HG03575 (cell line): Measurements from ENCODE around the gene ABCG5.

Source experiments
- ATAC-seq: cut with Tn5 transposase; IDR thresholded peaks from one replicate; pipeline ENCODE4 v1.9.1; 2021; ENCODE audit not compliant: unreplicated experiment, insufficient number of reproducible peaks, low FRiP score; ENCODE audit errors: extremely low read depth

Gene ABCG5

DNA sequence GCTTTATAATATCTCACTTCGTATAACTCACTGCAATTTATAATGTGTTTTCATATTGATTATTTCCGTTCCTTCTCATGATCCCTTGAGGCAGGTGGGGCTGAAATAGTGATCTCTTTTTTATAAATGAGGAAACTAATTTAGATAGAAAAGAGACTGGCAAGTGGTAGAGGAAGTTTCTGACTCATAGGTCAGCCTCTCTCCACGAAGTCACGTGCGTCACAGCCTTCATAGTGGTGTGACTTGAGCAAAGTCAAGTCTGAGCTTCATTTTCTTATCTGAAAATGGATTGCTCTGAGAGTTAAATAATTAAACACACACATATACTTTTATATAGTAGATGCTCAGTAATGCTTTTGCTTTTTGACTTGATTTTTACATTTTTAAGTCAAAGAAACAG, 19.9 kb downstream of the ABCG5 start:
- ATAC-seq, result no peak

DNA sequence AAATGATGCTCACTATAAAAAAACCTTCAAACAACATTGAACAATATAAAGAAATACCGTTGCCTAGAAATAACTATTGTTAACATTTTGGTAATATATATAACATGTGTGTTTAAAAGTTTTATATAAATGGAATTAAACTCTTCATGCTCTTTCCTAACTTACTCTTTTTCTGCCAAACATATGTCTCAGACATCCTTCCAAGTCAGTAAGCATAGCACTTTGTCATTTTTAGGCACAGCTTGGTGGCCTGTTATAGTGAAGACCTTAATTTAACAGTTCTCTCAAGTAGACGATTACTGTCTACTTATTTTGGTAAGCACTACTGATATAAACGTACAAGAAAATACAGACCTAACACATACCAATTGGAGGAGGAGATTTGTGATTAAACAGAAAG, 23.9 kb downstream of the ABCG5 start:
- ATAC-seq, result no peak

DNA sequence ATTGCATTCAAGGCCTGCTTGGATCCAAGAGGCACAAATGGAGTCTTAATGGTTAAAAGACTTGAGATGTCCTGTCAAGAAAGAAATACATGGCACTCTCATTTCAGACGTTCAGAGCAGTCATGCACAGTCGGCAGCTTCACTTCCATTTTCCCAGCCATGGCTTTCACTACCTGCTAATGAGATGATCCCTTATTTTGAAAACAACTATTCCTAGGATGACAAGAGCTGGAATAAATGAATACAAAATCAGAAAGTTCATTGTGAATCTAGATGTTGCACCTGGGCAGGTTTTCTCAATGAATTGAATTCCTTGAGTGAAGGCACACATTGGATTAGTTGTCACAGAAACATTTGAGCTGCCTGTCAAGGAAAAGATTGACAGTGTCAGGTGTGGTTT, 25.7 kb downstream of the ABCG5 start:
- no peak for ATAC-seq

DNA sequence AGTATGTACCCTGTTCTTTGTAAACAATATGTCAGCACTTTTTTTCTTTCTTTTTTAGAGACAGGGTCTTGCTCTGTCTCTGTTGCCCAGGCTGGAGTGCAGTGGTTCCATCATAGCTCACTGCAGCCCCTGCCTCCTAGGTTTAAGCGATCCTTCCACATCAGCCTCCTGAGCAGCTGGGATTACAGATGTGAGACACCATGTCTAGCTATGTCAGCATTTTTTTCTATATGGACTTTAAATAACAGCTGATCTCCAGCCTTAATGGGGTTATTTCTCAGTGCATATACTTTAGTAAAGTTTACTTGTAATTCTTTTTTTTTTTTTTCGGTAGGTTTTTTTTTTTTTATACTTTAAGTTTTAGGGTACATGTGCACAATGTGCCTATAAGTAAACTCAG, 26.6 kb downstream of the ABCG5 start:
- no peak for ATAC-seq

DNA sequence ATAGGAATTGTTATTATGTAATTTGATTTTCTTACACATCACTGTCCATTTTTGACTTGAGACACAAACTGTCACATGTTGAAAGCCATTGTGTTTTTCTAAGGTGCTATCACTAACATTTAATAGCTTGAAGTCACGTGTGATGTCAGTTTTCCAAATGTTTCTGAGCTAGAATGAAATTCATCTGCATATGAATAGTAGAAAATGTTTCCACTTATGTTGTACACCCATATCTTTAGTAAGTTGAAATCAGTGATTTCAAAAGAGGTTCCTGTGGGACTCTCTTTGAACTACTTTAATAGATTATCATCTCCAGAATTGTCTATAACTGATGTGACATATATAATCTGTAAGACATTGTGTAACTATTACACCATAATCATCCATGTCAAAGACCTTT, 27.8 kb downstream of the ABCG5 start:
- ATAC-seq, result no peak

DNA sequence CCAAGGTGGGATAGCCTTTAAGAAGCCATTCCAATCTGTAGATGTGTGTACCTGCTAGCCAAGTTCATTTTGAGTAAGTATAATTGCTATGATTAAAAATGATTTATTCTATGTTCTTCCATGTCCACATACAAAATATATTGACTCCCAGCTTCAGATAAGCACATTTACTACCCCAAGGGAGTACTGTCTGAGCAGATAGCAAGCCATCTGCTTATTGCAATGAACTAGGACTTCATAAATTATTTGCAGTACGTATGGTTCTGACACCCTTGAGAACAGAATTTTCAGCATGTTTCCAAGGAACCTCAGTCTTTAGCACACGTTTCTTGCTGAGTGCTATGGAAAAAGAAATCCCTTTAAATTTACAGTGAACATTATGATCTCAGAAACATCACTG, 28.2 kb downstream of the ABCG5 start:
- no peak for ATAC-seq

DNA sequence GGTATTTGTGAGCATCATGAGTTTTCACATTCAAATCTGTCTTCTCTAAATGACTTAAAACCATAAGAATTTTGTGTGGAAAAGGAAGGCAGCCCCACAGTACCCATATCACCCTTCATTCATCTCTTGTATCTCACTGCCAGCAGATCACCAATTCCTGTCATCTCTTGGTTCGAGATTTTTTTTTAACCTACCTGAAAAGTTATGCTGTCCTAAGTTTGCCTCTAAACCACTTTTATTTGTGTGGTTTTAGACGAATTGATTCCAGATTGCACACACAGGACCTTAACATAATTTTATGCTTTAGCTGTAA, 32.0 kb downstream of the ABCG5 start:
- ATAC-seq, result no peak

DNA sequence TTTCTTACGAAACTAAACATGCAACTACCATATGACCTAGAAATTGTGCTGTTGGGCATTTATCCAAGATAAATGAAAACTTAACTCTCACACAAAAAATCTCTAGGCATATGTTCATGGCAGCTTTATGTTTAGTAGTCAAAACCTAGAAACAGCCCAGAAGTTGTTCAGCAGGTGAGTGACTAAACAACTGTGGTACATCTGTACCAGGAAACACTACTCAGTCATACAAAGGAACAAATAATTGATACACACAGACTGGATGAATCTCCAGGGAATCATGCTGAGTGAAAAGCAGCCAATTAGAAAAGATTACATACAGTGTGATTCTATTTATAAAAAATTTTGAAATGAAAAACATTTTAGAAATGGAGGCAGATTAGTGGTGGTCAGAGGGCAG, 35.5 kb downstream of the ABCG5 start:
- ATAC-seq, result no peak

DNA sequence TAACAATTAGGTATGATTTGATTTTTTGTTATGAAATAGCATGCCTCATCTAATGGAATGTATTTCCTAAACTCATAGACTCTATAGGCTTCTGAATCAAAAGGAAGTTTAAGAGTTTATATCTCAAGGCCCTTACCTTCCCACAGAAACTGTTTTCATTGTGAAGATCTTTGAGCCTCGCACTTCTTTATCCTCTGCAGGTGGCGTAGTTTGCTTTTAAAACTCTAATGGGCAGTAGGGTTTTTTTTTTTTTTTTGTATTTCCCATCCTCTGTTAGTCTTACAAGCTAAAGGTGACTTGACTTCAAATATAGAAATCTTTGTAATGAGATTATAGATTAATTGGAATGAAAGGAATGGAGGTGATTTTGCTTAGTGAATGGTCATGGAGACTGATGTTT, 36.5 kb downstream of the ABCG5 start:
- ATAC-seq, result no peak

DNA sequence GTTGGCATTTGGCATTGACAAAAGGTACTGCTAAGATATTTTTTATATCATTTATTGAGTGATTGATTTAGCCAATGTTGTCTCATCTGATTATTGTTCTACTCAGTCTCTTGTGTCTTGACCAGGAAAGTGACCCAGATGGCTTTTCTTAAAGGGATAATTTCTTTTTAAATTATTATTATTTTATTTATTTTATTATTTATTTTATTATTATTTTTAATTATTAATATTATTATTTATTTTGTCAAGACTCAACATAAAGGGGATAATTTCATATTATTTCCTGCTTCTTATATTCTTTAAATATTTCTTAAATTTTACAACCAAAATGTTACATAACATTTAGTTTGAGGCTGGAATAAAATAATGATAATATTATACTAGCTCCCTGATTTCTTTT, 37.7 kb downstream of the ABCG5 start:
- no peak for ATAC-seq

DNA sequence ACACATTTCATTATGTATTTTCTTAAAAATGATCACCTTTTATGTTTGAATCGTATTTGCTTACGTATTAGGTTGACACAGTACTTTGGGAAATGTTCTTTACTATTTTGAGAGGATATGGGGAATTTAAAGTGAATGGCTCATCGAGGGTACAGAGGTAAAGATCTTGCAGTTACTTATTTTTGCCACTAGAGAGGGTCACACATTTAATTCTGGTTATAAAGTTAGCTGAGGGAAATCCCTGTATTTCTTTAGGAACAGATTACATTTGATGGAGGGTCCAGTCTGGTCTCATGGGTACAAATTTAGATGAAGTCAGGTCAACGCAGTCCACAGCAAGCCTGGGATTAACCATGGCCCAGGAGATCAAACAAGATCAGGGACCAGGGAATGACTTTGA, 40.3 kb downstream of the ABCG5 start:
- no peak for ATAC-seq

DNA sequence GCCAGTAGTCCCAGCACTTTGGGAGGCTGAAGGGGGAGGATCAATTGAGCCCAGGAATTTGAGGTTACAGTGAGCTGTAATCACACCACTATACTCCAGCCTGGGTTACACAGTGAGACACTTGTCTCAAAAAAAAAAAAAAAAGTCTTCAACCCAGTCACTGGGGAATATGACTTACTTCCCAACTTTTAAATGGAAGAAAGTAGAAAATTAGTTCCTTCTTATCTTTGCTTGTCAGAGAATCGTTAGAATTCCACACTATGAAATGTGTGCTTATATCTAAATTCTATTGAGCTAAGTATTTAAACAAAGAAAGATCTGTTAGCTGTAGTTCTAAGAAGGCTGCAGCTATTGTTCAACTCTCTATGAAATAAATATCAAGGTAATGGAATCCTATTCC, 42.4 kb downstream of the ABCG5 start:
- no peak for ATAC-seq

DNA sequence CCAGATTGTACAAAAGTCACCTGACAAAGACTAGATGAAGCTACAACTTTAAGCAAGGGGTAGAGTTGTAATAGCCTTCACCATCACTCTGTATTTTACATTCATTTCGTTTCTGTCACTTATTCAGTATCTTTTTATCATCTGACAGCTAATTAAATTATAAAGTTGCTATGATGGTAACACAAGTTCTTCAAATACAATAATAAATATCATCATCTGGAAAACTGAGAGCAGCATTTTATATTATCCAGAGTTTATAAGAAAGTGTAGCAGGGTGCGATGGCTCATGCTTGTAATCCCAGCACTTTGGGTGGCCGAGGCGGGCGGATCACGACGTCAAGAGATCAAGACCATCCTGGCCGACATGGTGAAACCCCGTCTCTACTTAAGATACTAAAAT, 43.7 kb downstream of the ABCG5 start:
- ATAC-seq, result no peak

DNA sequence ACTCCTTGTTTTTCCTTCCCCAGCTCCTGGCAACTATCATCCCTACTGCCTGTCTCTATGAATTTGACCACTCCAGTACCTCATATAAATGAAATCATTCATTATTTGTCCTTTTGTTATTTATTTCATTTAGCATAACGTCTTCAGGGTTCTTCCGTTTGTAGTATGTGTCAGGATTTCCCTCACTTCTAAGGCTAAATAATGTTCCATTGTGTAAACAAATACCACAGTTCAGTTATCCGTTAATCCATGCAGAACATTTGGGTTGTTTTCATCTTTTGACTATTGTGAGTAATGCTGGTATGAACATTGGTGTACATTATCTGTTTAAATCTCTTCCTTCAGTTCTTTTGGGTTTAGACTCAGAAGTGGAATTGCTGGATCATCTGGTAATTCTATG, 46.0 kb downstream of the ABCG5 start:
- no peak for ATAC-seq

DNA sequence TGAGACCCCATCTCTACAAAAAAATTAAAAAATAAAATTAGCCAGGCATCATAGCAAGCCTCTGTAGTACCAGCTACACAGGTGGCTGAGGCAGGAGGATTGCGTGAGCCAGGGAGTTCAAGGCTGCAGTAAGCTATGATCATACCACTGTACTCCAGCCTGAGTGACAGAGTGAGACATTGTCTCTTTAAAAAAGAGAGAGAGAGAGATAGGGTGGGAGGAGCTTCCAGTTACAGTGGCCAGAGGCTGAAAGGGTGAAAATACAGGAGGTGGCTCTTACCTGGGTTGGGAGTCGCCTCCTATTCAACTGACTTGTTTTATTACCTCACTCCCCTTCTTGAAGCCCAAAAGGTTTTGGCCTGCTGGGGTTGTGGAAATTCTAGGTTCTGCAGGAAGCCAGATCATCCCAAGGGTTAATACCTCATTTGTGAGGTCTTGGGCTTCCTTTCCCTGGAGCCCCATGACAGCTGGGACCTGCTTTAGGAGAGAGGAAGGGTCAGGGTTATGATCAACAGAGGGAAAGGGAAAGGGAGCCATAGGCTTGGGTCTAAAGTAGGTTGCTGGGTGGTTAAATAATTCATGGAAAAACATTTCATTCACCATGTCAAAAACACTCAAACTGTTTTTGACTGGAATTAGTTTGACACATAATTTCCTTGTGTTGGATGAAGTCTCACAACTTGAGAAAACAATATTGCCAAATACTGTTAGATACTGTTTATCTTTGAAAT, 47.4 kb downstream of the ABCG5 start:
- no peak for ATAC-seq

DNA sequence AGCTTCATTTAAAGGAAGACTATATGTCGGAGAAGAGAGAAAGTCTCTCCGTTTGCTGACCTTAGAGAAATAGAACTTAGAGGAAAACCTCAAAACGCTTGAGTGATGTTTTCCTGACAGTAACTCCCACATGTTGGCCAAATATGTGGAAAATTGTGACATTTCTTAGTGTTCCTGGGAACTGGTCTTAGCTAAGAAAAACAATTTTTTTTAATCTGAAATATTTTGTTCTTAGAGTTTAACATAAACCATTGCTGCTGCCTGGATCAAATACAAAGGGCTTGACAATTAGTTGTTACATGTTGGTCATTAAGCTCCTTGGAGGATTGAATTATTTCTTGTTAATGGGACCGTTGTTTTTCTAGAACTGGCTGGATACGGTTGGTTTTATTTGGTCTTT, 48.5 kb downstream of the ABCG5 start:
- ATAC-seq, result no peak

DNA sequence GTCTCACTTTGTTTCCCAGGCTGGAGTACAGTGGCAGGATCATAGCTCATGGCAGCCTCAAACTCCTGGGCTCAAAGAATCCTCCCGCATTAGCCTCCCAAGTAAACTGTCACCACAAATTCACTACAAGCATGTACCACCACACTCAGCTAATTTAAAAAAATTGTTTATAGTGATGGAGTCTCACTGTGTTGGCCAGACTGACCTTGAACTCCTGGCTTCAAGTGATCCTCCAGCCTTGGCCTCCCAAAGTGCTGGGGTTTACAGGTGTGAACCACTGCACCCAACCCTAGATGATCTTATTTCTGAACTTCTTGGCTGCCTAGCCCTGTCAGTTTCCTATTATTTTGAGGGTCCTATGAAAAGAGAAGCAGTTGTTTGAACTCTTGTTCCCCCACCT, 50.0 kb downstream of the ABCG5 start:
- no peak for ATAC-seq

DNA sequence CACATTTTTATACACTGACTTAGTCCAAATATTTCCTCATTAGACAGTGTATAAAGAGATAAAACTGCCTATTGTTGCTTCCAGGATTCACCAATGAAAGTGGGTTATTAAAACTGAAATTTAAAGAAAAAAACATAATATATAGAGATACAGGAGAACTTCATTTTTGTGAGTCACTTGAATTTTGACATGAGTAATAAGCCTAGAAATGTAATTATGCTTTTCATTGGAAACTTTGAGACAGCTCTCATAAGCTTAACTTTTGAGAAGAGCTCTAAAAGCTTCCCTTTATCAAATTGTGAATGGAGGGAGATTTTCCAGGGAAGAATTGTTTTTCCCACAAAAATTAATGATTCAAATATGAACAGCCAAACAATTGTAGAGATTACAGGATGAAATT, 50.7 kb downstream of the ABCG5 start:
- no peak for ATAC-seq

DNA sequence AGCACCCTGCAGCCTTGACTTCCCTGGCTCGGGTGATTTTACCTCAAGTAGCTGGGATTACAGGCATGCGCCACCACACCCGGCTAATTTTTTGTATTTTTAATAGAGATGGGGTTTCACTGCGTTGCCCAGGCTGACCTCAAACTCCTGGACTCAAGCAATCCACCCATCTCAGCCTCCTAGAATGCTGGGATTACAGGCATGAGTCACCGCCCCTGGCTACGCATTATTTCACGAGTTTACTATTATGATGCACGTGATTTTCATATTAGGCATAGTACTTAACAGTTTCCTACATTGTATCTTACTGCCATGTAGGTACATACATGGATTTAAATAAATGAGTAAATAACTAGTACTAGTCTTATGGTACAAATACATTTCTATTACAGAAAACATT, 60.4 kb downstream of the ABCG5 start:
- no peak for ATAC-seq

DNA sequence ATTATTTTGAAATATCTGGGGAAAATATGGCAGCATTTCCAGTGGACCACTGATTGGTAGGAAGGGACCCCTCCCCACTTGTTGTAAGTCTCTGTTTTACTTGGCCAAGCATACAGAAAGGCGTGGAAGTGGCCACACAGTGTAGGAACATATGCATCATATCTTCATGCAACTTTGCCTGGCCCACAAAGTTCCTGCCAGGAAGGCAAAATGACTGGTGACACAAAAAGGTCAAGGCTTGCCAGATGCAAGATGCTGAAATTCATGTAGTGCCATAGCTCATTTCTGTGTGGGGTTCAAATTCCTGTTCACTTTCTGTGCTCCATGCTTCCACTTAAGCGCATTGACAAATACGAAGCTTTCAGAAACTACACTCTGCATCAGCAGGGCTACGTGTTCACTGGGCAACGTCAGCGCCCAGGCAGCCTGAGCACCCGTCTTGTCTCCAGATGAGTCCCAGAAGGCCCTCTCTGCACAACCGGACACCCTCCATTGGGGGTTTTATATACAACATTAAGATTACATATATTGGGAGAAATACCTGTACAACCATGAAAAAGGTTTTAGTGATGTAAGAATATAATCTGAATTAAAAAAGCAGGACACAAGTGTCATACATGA, 61.2 kb downstream of the ABCG5 start:
- ATAC-seq, result no peak

DNA sequence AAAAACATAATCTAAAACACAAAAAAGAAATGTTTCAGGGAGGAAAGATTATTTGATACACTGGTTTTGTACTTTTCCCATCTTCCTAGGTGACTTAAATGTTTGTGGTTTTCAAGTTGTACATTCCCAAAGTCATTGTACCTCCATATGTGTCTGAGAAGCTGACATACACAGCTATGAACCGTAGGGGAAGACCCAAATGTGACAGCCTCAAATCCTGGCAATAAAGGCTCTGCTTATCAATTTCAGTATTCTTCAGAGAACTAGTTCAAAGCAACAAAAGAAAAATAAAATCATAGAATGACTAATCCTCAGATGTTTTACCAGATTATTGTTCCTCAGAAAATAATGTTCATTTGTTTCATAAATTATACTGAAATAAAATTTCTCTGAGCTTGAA, 62.3 kb downstream of the ABCG5 start:
- no peak for ATAC-seq
